Astrocyte of the spinal cord (primary cell): Measurements from ENCODE around the gene PRMT5.

Source experiments
- DNase-seq: peaks from one replicate; pipeline ENCODE4 v3.0.0; 2011; ENCODE audit warnings: low read depth, low spot score
- H3K4me3 ChIP-seq: 2 replicates; pipeline ENCODE4 v1.5.1; 2011; ENCODE audit warnings: low read depth, mild to moderate bottlenecking, low read length, moderate library complexity
- CTCF ChIP-seq: IDR thresholded peaks from 2 replicates; pipeline ENCODE4 v1.5.1; 2012; ENCODE audit warnings: low read depth, mild to moderate bottlenecking, low read length, inconsistent platforms
- in situ Hi-C: cut with HindIII; loops from 2 replicates; pipeline ENCODE4 v1.10.0; 2017; ENCODE audit warnings: low sequenced_read_pairs

PRMT5 gene

GRCh38 chr14:22929104-22929960, at the start of gene PRMT5:
PRMT5 (minus strand) TSS chr14:22929376; CDS start chr14:22929361, 15 bp downstream.
- in situ Hi-C loops = no loop called here
- peak; percentile 100 for DNase-seq
- TF ChIP-seq CTCF = no peak
- peak within 1 kb of the TSS; percentile 95 for H3K4me3 ChIP-seq

GRCh38 chr14:22978487-22978837, 49.3 kb upstream of the PRMT5 start:
- no peak for DNase-seq
- H3K4me3 ChIP-seq = no peak overlapping the region
- in situ Hi-C loops = no loop called here
- no peak for TF ChIP-seq CTCF

- DNase-seq = peak; percentile 57
- H3K4me3 ChIP-seq = no peak overlapping the region
- in situ Hi-C loops = no loop called here
- no peak for TF ChIP-seq CTCF
These were observed 48.7 kb upstream of the PRMT5 start for GRCh38 chr14:22977684-22978486.

GRCh38 chr14:22977434-22977683, 48.2 kb upstream of the PRMT5 start:
- H3K4me3 ChIP-seq = no peak overlapping the region
- in situ Hi-C loops = no loop called here
- no peak for TF ChIP-seq CTCF
- no peak for DNase-seq

GRCh38 chr14:22976620-22977433, 47.7 kb upstream of the PRMT5 start:
- H3K4me3 ChIP-seq = no peak overlapping the region
- no peak for TF ChIP-seq CTCF
- DNase-seq = peak; percentile 53
- in situ Hi-C loops = no loop called here

- TF ChIP-seq CTCF = no peak
- in situ Hi-C loops = no loop called here
- DNase-seq = no peak
- H3K4me3 ChIP-seq = no peak overlapping the region
These were observed 45.5 kb upstream of the PRMT5 start for GRCh38 chr14:22974530-22975313.
